ENCODE measurements around the gene NKD1. TPM values are rescaled to one million over a fixed set of nuclear protein-coding genes. Genes with fewer than 3 reads are reported as not detected.

The NKD1 gene
- total and polyA plus RNA-seq, 2 of the 8 experiments (the other 6 are each of a cell fraction or from before 2014, with no cell fraction given) = 0.70 to 4.5 TPM

DNA sequence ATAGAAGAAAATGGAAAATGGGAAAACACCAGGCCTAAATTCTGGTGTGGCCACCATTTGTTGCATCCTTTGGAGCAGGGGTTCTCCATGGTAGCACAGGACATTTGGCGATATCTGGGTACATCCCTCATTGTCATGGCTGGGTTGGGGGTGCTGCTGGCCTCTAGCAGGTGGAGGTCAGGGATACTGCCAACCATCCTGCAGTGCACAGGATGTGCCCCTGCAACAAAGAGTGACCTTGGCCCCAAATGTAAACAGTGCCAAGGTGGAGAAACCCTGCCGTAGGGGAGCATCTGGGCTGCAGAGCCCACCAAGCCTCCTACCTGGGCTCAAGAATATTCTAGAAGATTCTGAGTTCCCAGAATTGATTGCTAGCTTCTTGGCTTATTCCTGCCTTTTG, 27.5 kb downstream of the NKD1 start:
- Histone ChIP-seq H2AFZ (ENCODE audit: low read length) (no peak overlapping the region), H3K9ac (replicated peaks in 1 of 4; ENCODE audit: extremely low read depth in 1 of 4, low read depth in 3 of 4, low read length in 3 of 4) (no peak overlapping the region), H4K91ac (replicated peaks; ENCODE audit: insufficient read length, low read length) (no peak overlapping the region), H3K79me1 (ENCODE audit: low read depth, low read length) (no peaks in the 10 kb centered on the region), H3K79me2 (ENCODE audit: control insufficient read depth in 1 of 2, insufficient read depth in 2 of 2, low read length in 2 of 2) (no peaks in the 10 kb centered on the region), H4K20me1 (replicated peaks in 1 of 2; ENCODE audit: control insufficient read depth in 1 of 2, insufficient read depth in 2 of 2, low read length in 2 of 2) (peaks cover 0 to 3% of the 10 kb centered on the region in 2 experiments), H3K4ac (replicated peaks; ENCODE audit: insufficient read length, low read depth, low read length) (no peak overlapping the region), H2BK15ac (ENCODE audit: low read length) (no peak overlapping the region), H3K23me2 (ENCODE audit: low read depth, low read length) (no peaks in the 10 kb centered on the region), H3K4me2 (ENCODE audit: insufficient read depth in 1 of 2, low read depth in 2 of 2, low read length in 2 of 2) (no peak overlapping the region), H3K27ac (ENCODE audit: low read depth, low read length) (no peak overlapping the region), H2BK120ac (replicated peaks; ENCODE audit: low read depth, low read length) (no peak overlapping the region), H2BK12ac (ENCODE audit: low read depth, low read length) (no peak overlapping the region), H2BK5ac (ENCODE audit: low read depth, low read length) (no peak overlapping the region), H3K9me3 (ENCODE audit: insufficient read depth in 2 of 2, low read depth in 1 of 2, low read length in 1 of 2) (no peaks in the 10 kb centered on the region), H4K5ac (ENCODE audit: insufficient read length, low read depth, low read length) (no peak overlapping the region), H3K23ac (ENCODE audit: insufficient read length) (no peak overlapping the region), H3K56ac (replicated peaks; ENCODE audit: insufficient read length, low read depth, low read length) (no peak overlapping the region), H3K27me3 (replicated peaks in 1 of 4; ENCODE audit: control insufficient read depth in 3 of 4, extremely low read depth in 1 of 4, insufficient read depth in 3 of 4, low read length in 3 of 4) (no peaks in the 10 kb centered on the region; a peak in 1 of 7 replicates), H3K36me3 (ENCODE audit: control insufficient read depth in 2 of 4, insufficient read depth in 4 of 4, low read length in 3 of 4) (no peaks in the 10 kb centered on the region), H2AK5ac (ENCODE audit: low read depth, low read length) (no peak overlapping the region), H3K18ac (ENCODE audit: extremely low read depth, low read length) (no peak overlapping the region), H3K4me3 (ENCODE audit: extremely low read depth in 1 of 4, insufficient read depth in 2 of 4, low read depth in 3 of 4, low read length in 4 of 4) (no peak overlapping the region), H4K8ac (ENCODE audit: extremely low read depth, insufficient read depth, low read length) (no peak overlapping the region), H2BK20ac (ENCODE audit: low read length) (no peak overlapping the region), H3K14ac (ENCODE audit: insufficient read length) (no peak overlapping the region), H3K4me1 (replicated peaks in 1 of 4; ENCODE audit: control insufficient read depth in 3 of 4, insufficient read depth in 4 of 4, low read length in 3 of 4) (peaks cover 0 to 6% (median 3%) of the 10 kb centered on the region in 4 experiments; a peak in 2 of 7 replicates)
- CTCF ChIA-PET (ENCODE audit: partially characterized antibody) = interaction anchor here (0.7 to 2.6 kb wide), 3 partner anchors 18 to 92 kb away, joined by 3 to 5 read pairs (median 3); no protein-coding TSS in a partner anchor
- FAIRE-seq (no peak), DNase-seq (ENCODE audit: low read depth in 1 of 2, low spot score in 2 of 2) (no peak)
- POLR2A ChIA-PET (ENCODE audit: partially characterized antibody) = interaction anchor here (0.7 kb wide), 1 partner anchor 34 kb away, joined by 3 read pairs; no protein-coding TSS in a partner anchor
- 87% methylated on average over 2 of the region's 2 CpGs; no CpG with 5 or more reads in 1 of the 2 experiments for WGBS, 2 experiments (ENCODE audit: extremely low coverage in 1 of 2, insufficient coverage in 1 of 2, insufficient read length in 1 of 2, insufficient replicate concordance in 2 of 2, low coverage in 1 of 2, low lambda C conversion rate in 2 of 2, missing lambda C conversion rate in 1 of 2)
- no peak for TF ChIP-seq CHD2 (IDR thresholded peaks at IDR 0.05; ENCODE audit: low read length)
- TF ChIP-seq GABPA (IDR thresholded peaks at IDR 0.05; ENCODE audit: borderline replicate concordance, insufficient read depth, low read length) = no peak
- TF ChIP-seq, protein P1, sequence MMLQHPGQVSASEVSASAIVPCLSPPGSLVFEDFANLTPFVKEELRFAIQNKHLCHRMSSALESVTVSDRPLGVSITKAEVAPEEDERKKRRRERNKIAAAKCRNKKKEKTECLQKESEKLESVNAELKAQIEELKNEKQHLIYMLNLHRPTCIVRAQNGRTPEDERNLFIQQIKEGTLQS (IDR thresholded peaks at IDR 0.05; ENCODE audit: insufficient read depth, low read depth, low read length) = no peak
- TF ChIP-seq POLR2AphosphoS5 (IDR thresholded peaks at IDR 0.05; ENCODE audit: low read depth, low read length) = no peak
- TF ChIP-seq RBBP5 (IDR thresholded peaks at IDR 0.05; ENCODE audit: borderline replicate concordance, low read depth, low read length) = no peak
- TF ChIP-seq SIRT6 (IDR thresholded peaks at IDR 0.05; ENCODE audit: low read length) = no peak
- no peak for TF ChIP-seq SP2 (IDR thresholded peaks at IDR 0.05; ENCODE audit: low read length)
- TF ChIP-seq CBX5 (IDR thresholded peaks at IDR 0.05; ENCODE audit: low read depth, low read length) = no peak
- TF ChIP-seq CTBP2 (IDR thresholded peaks at IDR 0.05; ENCODE audit: borderline replicate concordance, insufficient read depth, insufficient read length, low read length) = no peak
- TF ChIP-seq, protein P2, sequence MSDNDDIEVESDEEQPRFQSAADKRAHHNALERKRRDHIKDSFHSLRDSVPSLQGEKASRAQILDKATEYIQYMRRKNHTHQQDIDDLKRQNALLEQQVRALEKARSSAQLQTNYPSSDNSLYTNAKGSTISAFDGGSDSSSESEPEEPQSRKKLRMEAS (IDR thresholded peaks at IDR 0.05) = no peak
- no peak for TF ChIP-seq HDAC2 (IDR thresholded peaks at IDR 0.05; ENCODE audit: borderline replicate concordance in 1 of 2, low read depth in 2 of 2, low read length in 2 of 2)
- no peak for TF ChIP-seq KDM1A (IDR thresholded peaks at IDR 0.05; ENCODE audit: borderline replicate concordance, low read length)
- no peak for TF ChIP-seq POLR2A (IDR thresholded peaks at IDR 0.05; ENCODE audit: control extremely low read depth in 1 of 2, low read depth in 2 of 2, low read length in 2 of 2)
- TF ChIP-seq KDM4A (IDR thresholded peaks at IDR 0.05; ENCODE audit: low read depth, low read length, severe bottlenecking) = no peak

All from H1 (cell line).